ENCODE data around the gene SPTB.

DNA sequence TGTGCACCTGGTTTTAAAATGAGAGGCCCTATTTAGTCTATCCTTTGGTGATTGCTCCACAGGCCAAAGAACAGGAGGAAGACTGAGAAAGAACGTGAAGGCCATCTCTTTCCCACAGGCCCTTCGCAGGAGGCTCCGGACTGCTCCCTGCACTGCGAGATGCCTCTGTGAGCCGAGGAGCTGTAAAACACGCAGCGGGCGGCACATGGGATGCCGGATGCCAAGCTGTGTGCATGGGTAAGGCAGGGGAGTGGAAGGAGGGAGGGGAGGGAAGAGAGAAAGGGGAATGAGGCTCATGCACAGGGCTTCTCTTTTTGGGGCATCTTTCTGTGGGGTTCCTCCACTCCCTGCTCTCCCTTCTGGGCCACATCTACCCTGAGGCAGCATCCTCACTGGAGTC, 61.6 kb downstream of the SPTB start:
- TF ChIP-seq, protein P1, sequence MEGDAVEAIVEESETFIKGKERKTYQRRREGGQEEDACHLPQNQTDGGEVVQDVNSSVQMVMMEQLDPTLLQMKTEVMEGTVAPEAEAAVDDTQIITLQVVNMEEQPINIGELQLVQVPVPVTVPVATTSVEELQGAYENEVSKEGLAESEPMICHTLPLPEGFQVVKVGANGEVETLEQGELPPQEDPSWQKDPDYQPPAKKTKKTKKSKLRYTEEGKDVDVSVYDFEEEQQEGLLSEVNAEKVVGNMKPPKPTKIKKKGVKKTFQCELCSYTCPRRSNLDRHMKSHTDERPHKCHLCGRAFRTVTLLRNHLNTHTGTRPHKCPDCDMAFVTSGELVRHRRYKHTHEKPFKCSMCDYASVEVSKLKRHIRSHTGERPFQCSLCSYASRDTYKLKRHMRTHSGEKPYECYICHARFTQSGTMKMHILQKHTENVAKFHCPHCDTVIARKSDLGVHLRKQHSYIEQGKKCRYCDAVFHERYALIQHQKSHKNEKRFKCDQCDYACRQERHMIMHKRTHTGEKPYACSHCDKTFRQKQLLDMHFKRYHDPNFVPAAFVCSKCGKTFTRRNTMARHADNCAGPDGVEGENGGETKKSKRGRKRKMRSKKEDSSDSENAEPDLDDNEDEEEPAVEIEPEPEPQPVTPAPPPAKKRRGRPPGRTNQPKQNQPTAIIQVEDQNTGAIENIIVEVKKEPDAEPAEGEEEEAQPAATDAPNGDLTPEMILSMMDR (optimal IDR thresholded peaks at IDR 0.05 in 1 of 3, IDR thresholded peaks at IDR 0.05 in 1 of 3, conservative IDR thresholded peaks at IDR 0.05 in 1 of 3; ENCODE audit: extremely low read depth in 1 of 3, insufficient read depth in 2 of 3, low read length in 3 of 3): no peak
- TF ChIP-seq EZH2 (IDR thresholded peaks at IDR 0.05; ENCODE audit: low read length): no peak

All from keratinocyte (primary cell).